Activated naive CD8-positive, alpha-beta T cell treated with anti-CD3 and anti-CD28 coated beads, Interleukin-2, amount 50 U/mL, for 24 hours (primary cell): Measurements from ENCODE around the gene FAM78A.

Experiments
- ATAC-seq: fragments of 150-1000 bp; cut with Tn5 transposase; one replicate; pipeline ENCODE4 v1.10.0; 2021
- DNase-seq: peaks from one replicate; pipeline ENCODE4 v3.0.0; 2021
- H3K27ac Mint-ChIP-seq: one replicate; pipeline ENCODE4 v1.8.0; 2021; ENCODE audit warnings: mild to moderate bottlenecking, mixed read lengths
- H3K27me3 Mint-ChIP-seq: one replicate; pipeline ENCODE4 v1.8.0; 2021; ENCODE audit warnings: mixed read lengths
- H3K36me3 Mint-ChIP-seq: one replicate; pipeline ENCODE4 v1.8.0; 2021; ENCODE audit warnings: low read depth, mixed read lengths
- H3K4me1 Mint-ChIP-seq: one replicate; pipeline ENCODE4 v1.8.0; 2021; ENCODE audit warnings: mixed read lengths
- H3K4me3 Mint-ChIP-seq: one replicate; pipeline ENCODE4 v1.8.0; 2021; ENCODE audit warnings: mild to moderate bottlenecking, moderate library complexity, mixed read lengths
- H3K9me3 Mint-ChIP-seq: one replicate; pipeline ENCODE4 v1.8.0; 2021; ENCODE audit warnings: mixed read lengths

FAM78A gene

GRCh38 chr9:131276094-131276888, at the start of gene FAM78A:
Gene FAM78A, minus strand, starts transcription at chr9:131276510. Its CDS starts 331 bp downstream, at chr9:131276179.
- Mint-ChIP-seq H3K27ac (peak within 1 kb of the TSS; percentile 98), H3K36me3 (peaks cover 36% of the 10 kb centered on the region), H3K9me3 (no peaks in the 10 kb centered on the region), H3K4me1 (peaks cover 29% of the 10 kb centered on the region), H3K27me3 (no peaks in the 10 kb centered on the region), H3K4me3 (peak within 1 kb of the TSS; percentile 98)
- ATAC-seq (no peak), DNase-seq (peak; percentile 59)

- H3K27me3 Mint-ChIP-seq = no peaks in the 10 kb centered on the region
- no peaks in the 10 kb centered on the region for H3K9me3 Mint-ChIP-seq
- no peak overlapping the region for H3K4me3 Mint-ChIP-seq
- no peaks in the 10 kb centered on the region for H3K4me1 Mint-ChIP-seq
- no peak overlapping the region for H3K27ac Mint-ChIP-seq
- H3K36me3 Mint-ChIP-seq = no peaks in the 10 kb centered on the region
- ATAC-seq (no peak), DNase-seq (no peak)
Measured at GRCh38 chr9:131324736-131325679, 48.7 kb upstream of the FAM78A start.

- DNase-seq (no peak), ATAC-seq (no peak)
- H3K4me1 Mint-ChIP-seq = no peaks in the 10 kb centered on the region
- H3K4me3 Mint-ChIP-seq = no peak overlapping the region
- H3K36me3 Mint-ChIP-seq = no peaks in the 10 kb centered on the region
- H3K9me3 Mint-ChIP-seq = no peaks in the 10 kb centered on the region
- no peak overlapping the region for H3K27ac Mint-ChIP-seq
- H3K27me3 Mint-ChIP-seq = no peaks in the 10 kb centered on the region
Measured at GRCh38 chr9:131323629-131324028, 47.3 kb upstream of the FAM78A start.

GRCh38 chr9:131320031-131320685, 43.8 kb upstream of the FAM78A start:
- ATAC-seq (no peak), DNase-seq (no peak)
- H3K9me3 Mint-ChIP-seq = no peaks in the 10 kb centered on the region
- no peak overlapping the region for H3K27ac Mint-ChIP-seq
- H3K4me3 Mint-ChIP-seq = no peak overlapping the region
- H3K36me3 Mint-ChIP-seq = no peaks in the 10 kb centered on the region
- H3K27me3 Mint-ChIP-seq = no peaks in the 10 kb centered on the region
- no peaks in the 10 kb centered on the region for H3K4me1 Mint-ChIP-seq

- no peaks in the 10 kb centered on the region for H3K4me1 Mint-ChIP-seq
- no peaks in the 10 kb centered on the region for H3K36me3 Mint-ChIP-seq
- no peak overlapping the region for H3K4me3 Mint-ChIP-seq
- H3K27me3 Mint-ChIP-seq = no peaks in the 10 kb centered on the region
- ATAC-seq = no peak
- H3K27ac Mint-ChIP-seq = no peak overlapping the region
- H3K9me3 Mint-ChIP-seq = no peaks in the 10 kb centered on the region
- DNase-seq = no peak
Measured at GRCh38 chr9:131319486-131319885, 43.2 kb upstream of the FAM78A start.

GRCh38 chr9:131318231-131319085, 42.1 kb upstream of the FAM78A start:
- no peak for DNase-seq
- no peaks in the 10 kb centered on the region for H3K27me3 Mint-ChIP-seq

GRCh38 chr9:131312822-131313770, 36.8 kb upstream of the FAM78A start:
- Mint-ChIP-seq H3K27ac (no peak overlapping the region), H3K27me3 (no peaks in the 10 kb centered on the region), H3K36me3 (no peaks in the 10 kb centered on the region), H3K9me3 (no peaks in the 10 kb centered on the region), H3K4me1 (peaks cover 9% of the 10 kb centered on the region), H3K4me3 (no peak overlapping the region)
- no peak for ATAC-seq
- no peak for DNase-seq

More at GRCh38 chr9:131318231-131319085, 42.1 kb upstream of the FAM78A start:
- H3K27ac Mint-ChIP-seq = no peak overlapping the region
- H3K4me1 Mint-ChIP-seq = no peaks in the 10 kb centered on the region
- no peak overlapping the region for H3K4me3 Mint-ChIP-seq
- H3K9me3 Mint-ChIP-seq = no peaks in the 10 kb centered on the region
- ATAC-seq = no peak
- H3K36me3 Mint-ChIP-seq = no peaks in the 10 kb centered on the region

GRCh38 chr9:131312246-131312645, 35.9 kb upstream of the FAM78A start:
- H3K27me3 Mint-ChIP-seq = no peaks in the 10 kb centered on the region
- DNase-seq (no peak), ATAC-seq (no peak)
- no peaks in the 10 kb centered on the region for H3K9me3 Mint-ChIP-seq
- H3K4me3 Mint-ChIP-seq = no peak overlapping the region
- H3K4me1 Mint-ChIP-seq = peaks cover 9% of the 10 kb centered on the region
- no peak overlapping the region for H3K27ac Mint-ChIP-seq
- H3K36me3 Mint-ChIP-seq = no peaks in the 10 kb centered on the region

- peak; percentile 85 for ATAC-seq
- peak; percentile 64 for DNase-seq
- no peaks in the 10 kb centered on the region for H3K27me3 Mint-ChIP-seq
- no peaks in the 10 kb centered on the region for H3K9me3 Mint-ChIP-seq
- H3K4me3 Mint-ChIP-seq = peak overlapping the region; percentile 43
- H3K36me3 Mint-ChIP-seq = no peaks in the 10 kb centered on the region
- H3K4me1 Mint-ChIP-seq = peaks cover 9% of the 10 kb centered on the region
- H3K27ac Mint-ChIP-seq = peak overlapping the region; percentile 56
Measured at GRCh38 chr9:131310833-131311554, 34.7 kb upstream of the FAM78A start.

GRCh38 chr9:131309530-131310276, 33.4 kb upstream of the FAM78A start:
- H3K9me3 Mint-ChIP-seq = no peaks in the 10 kb centered on the region
- no peak overlapping the region for H3K4me3 Mint-ChIP-seq
- H3K4me1 Mint-ChIP-seq = peaks cover 9% of the 10 kb centered on the region
- H3K27ac Mint-ChIP-seq = no peak overlapping the region
- no peak for ATAC-seq
- no peaks in the 10 kb centered on the region for H3K27me3 Mint-ChIP-seq
- H3K36me3 Mint-ChIP-seq = no peaks in the 10 kb centered on the region
- no peak for DNase-seq

GRCh38 chr9:131308906-131309529, 32.7 kb upstream of the FAM78A start:
- H3K4me1 Mint-ChIP-seq = peaks cover 9% of the 10 kb centered on the region
- no peak overlapping the region for H3K27ac Mint-ChIP-seq
- ATAC-seq = no peak
- DNase-seq = no peak
- H3K9me3 Mint-ChIP-seq = no peaks in the 10 kb centered on the region
- H3K27me3 Mint-ChIP-seq = no peaks in the 10 kb centered on the region
- no peaks in the 10 kb centered on the region for H3K36me3 Mint-ChIP-seq
- H3K4me3 Mint-ChIP-seq = no peak overlapping the region

- H3K4me1 Mint-ChIP-seq = peaks cover 9% of the 10 kb centered on the region
Measured at GRCh38 chr9:131308452-131308851, 32.1 kb upstream of the FAM78A start.

More at GRCh38 chr9:131308452-131308851, 32.1 kb upstream of the FAM78A start:
- H3K9me3 Mint-ChIP-seq = no peaks in the 10 kb centered on the region
- H3K36me3 Mint-ChIP-seq = no peaks in the 10 kb centered on the region
- H3K27ac Mint-ChIP-seq = no peak overlapping the region
- no peak overlapping the region for H3K4me3 Mint-ChIP-seq
- ATAC-seq (no peak), DNase-seq (no peak)
- no peaks in the 10 kb centered on the region for H3K27me3 Mint-ChIP-seq
